HG02588 (cell line): ENCODE results near the gene CAPN8.

Experiments
- ATAC-seq: cut with Tn5 transposase; IDR thresholded peaks from one replicate; pipeline ENCODE4 v1.9.1; 2021; ENCODE audit warnings: mild to moderate bottlenecking, moderate library complexity; ENCODE audit not compliant: unreplicated experiment

Gene CAPN8

DNA sequence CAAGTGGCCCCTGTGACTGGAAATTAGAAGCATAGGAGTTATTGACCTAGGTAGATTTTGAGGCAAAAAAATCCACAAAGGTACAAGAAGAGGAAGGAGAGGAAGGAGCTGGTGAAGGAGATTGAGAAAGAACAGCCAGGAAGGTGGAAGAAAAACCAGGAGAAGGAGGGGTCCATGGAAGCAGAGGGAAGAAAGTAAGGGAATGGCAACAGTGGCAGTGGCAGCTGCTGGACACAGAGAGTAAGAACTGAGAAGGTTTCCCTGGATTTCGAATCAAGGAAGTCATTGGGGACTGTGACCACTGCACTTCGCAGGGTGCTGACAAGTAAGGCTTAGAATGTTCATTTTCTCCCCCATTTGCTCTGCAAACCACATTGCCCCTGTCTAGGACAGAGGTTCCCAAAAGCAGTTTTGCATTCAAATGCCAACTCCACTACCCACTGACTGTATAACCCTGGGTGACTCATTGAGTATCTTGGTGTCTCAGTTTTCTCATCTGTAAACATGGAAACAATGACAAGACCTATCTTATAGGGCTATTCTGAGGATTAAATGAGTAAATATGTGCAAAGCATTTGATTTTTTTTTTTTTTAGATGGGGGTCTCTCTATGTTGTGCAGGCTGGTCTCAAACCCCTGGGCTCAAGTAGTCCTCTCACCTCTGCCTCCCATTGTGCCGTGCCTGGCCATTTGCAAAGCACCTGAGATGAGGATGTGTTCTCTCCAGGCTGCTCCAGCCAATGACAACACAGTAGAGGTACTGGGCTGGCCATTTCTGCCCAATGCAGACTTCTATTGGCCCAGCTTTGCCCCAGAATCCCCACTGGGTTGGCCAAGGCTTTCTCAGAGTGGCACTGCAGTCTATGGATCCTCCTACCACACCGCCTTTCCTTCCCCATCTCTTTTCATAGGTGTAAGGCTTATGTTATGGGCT is 37.5 kb upstream of the CAPN8 start:
- no peak for ATAC-seq

DNA sequence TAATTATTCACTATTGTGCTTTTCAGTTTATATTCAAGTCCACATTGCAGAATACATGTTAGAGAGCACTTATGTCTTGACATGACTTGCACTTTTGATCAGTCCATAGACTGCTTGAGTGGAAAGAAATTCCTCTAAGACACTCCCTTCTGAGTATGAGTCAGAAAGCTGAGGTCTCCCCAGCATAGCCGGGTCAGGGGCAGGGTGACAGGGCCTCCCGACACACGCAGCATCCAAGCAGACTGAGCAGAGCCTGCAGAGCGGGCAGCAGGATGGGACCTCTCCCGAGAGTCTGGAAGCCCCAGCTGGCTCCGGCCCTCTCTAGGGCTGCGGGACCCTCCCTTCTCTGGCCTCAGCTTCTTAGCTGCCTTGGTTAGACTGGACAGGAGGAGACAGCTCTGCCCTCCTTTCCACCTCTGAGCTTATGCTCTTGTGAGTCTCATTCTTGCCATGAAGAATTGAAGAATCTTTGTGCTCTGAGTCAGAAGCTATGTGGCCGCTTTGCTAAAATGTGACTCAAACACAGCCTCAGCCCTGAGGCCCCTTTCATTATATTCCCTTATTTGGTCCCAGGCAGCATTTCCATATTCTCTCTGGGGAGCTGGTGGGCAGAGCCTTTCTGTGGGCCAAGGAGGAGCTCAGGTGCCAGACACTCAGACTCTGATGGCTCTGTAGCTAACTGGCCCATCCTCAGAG is 35.6 kb upstream of the CAPN8 start:
- ATAC-seq, result no peak

DNA sequence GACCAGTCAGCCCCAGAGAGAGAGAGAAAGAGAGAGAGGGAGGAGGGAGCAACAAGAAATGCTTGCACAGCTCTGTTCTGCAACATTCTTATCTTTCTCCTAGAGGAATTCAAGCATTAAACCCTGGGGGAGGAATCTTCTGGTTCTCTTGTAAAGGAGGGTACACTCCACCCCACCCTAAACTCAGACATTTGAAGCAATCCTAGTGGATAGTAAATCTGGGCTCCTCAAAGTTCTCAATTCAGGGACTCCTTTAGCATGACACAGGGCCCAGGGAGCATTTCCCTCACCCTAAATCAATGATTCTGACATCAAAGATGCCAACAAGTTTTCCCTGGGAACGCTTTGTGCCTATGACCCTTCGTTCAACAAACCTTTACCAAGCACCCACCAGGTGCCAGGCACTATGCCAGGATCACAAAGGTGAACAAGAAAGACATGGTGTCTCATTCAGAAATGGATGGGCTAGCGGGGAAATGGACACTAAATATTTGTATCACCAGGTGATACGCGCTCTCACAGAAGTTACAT is 35.0 kb upstream of the CAPN8 start:
- ATAC-seq, result no peak

DNA sequence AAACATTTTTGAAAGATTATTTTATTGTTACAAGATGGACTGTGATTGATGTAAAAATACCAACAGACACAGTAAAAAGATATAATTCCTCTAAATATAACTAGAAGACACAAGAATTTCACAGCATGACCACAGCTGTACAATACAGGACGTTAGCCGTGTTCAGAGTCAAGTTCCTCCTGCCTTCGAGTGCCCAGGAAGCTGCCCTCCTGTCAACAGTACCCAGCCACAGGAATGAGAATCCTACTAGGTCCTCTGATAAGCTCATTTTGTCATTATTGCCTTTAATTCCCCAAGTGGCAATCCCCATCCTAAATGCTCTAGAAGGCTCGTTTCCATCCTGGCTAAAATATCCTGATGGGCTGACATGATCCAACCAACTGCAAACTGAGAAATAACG is 30.4 kb upstream of the CAPN8 start:
- no peak for ATAC-seq

DNA sequence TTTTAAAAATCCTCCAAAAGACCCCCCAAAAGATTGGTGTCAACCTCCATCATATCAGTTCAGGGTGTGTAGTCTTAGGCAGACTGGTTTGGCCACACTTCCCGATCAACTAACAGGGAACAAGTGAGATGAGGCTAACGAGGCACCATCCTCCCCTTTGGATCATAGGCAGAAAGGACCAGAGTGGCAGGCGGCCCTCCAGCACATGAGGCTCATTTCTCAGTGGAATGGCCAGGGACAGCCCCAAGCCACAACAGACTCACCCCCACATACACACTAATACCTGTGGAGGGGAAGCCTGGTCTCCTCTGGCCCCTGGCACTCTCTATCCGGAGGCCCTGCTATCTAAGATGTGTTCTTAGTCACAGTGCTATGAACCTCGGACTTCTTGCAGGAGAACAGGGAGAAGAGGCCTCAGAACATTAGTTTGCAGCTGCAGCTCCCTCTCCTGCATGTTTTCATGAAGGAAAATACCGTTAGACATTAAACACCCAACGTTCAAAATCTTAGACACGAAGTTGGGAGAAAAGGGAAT is 29.6 kb upstream of the CAPN8 start:
- no peak for ATAC-seq

DNA sequence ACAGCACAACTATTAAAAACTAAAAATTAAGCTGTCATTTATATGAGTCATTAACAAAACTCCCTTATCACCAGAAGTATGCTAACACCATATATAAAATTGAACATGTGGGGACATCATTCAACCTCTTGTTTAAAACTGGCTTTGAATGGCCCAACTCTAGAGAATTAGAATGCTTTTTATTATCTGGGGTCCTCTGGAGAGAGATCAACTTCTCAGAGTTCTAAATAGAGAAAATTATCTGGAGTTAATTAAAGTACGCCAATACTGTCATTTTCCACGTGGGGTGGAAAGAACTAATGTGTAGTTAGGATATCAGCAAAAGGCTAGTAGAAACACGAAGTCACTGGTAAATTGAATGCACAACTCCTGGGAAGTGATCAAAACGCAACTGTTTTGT is 25.6 kb upstream of the CAPN8 start:
- ATAC-seq, result no peak

DNA sequence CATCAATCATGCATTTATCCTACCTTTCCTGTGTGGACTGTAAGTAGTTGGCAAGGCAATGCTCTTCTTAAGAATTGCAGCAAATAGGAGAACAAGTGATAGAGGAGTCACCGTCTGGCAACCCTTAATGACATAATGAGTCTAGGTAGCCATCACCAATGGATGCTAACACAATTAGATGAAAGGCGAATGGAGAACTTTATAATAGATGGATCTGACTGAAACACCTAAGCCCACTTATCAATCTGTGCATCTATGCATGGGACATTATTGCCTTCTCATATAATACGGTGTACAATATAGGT is 18.9 kb upstream of the CAPN8 start:
- ATAC-seq, result no peak

DNA sequence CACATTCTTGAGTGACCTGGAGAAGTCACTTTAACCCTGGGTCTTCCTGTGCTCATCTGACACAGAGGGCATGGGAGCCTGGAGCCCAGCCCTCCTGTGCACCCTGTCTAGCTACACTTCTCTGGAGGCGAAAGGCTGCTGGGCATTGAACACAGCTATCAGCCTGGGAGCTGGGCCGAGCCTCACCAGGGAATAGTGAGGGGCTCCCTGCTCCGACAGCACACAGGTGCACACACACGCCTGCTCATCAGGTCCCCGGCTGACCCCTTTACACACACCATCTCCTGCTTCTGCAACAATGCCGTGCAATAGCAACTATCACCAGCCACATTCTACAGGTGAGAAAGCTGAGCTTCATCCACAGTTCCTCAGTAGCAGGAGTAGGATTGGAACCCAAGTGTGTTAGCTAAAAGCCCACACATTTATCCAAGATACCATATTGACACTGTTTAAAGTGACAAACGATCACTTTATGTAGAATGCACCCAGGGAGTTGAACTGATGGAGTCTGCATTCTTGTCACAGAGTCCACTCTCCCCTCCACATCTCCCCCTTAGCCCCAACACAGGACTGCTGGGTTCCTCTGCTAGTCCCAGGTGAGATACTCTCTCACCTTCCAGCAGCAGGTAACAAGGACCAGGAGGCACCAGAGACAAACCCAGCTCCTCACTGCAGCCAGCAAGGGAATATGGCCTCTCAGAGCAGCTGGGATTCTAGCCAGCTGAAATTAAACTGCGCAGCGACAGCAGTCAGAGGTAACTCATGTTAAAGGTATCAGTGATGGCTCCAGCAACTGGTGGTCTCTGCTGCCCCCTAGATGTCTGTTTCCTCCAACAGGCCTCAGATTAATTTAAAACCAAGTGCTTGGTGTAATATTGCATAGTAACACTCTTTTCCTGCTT is 18.3 kb upstream of the CAPN8 start:
- ATAC-seq, result no peak

DNA sequence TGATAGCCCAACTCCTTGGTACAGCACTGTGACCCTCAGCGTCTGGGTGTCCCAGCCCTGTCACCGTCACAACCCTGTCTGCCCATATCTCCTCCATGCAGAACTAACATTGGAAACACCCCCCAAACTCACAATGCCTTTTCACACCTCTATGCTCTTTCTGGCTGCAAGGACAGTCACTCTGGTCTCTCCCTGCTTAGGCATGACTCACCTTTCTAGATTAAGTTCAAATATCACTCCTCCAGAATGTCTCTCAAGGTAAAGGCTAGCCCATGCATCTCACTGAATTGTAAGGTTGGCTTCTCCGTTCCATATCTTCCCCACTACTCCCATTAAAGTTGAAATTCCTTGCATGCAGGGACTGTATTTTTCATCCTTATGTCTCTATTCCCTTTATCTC is 17.0 kb upstream of the CAPN8 start:
- no peak for ATAC-seq

DNA sequence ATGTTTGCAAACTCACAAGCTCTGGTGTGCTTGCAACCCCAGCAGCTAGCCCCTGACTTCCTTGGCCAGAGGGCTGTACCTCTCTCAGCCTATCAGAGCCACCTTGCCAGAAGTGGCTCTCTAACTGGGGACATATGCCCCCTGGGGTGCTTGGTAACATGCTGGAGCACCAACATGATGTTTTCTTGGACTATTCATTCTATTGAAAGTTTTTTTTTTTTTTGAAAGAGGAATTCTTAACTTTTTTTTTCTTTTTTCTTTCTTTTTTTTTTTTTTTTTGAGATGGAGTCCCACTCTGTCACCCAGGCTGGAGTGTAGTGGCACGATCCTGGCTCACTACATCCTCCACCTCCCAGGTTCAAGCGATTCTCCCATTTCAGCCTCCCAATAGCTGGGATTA is 14.7 kb upstream of the CAPN8 start:
- no peak for ATAC-seq

DNA sequence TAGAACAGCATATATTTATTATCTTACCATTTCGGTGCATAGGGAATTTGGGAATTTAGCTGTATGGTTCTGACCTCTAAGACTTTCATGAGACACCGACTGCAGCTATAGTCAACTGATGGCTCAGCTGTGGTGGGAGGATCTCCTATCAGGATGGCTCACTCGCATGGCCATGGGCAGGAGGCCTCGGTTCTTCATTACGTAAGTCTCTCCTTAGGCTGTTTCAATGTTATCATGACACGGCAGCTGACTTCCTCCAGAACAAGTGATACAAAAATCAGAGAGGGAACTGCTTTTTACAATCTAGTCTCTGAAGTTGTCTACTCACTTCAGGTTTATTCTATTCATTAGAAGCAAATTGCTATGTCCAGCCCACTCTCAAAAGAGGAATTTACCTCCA is 13.3 kb upstream of the CAPN8 start:
- ATAC-seq, result no peak

DNA sequence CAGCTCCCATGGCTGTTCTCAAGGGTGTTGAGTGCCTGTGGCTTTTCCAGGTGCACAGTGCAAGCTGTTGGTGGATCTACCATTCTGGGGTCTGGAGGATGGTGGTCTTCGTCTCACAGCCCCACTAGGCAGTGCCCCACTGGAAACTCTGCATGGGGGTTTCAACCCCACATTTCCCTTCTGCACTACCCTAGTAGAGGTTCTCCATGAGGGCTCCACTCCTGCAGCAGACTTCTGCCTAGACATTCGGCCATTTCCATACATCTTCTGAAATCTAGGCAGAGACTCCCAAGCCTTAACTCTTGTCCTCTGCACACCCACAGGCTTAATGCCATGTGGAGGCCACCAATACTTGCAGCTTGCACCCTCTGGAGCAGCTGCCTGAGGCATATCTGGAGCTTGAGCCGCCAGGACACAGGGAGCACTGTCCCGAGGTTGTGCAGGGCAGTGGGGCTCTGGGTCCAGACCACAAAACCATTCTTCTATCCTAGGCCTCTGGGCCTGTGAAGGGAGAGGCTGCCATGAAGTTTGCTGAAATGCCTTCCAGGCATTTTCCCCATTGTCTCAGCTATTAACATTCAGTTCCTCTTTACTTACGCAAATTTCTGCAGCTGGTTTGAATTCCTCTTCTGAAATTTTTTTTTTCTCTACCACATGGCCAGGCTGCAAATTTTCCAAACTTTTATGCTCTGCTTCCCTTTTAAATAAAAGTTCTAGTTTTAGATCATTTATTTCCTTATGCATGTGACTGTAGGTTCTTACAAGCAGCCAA is 8.8 kb upstream of the CAPN8 start:
- no peak for ATAC-seq

DNA sequence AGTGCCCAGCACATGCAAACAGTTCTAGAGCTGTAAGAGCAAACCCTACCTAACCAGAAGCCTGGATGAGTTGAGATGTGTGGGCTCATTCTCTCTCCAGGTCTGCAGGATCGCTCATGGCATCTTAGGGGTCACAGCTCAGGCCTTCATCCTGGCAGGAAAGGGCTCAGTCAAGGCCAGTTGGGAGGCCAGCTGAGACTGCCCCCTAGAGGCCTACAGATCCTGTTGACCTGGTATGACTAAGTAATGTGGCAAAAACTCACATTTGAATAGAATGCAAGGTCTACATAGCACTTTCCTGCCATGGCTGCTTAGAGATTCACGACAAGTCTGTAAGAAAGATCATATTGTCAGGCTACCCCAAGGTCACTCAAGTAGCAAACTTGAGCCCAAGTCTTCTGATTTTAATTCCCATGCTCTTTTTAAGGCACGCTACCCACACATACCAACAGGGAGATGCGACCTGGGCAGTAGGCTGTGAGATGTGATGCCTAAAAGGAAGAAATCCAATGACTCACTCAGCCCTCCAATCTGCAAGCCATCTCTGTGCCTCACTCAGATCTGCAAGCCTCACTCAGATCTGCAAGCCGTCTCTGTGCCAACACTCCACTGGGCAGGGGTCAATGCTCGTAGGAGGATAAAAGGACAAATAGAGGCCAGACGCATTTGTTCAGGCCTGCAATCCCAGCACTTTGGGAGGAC is 5.1 kb upstream of the CAPN8 start:
- ATAC-seq, result no peak

DNA sequence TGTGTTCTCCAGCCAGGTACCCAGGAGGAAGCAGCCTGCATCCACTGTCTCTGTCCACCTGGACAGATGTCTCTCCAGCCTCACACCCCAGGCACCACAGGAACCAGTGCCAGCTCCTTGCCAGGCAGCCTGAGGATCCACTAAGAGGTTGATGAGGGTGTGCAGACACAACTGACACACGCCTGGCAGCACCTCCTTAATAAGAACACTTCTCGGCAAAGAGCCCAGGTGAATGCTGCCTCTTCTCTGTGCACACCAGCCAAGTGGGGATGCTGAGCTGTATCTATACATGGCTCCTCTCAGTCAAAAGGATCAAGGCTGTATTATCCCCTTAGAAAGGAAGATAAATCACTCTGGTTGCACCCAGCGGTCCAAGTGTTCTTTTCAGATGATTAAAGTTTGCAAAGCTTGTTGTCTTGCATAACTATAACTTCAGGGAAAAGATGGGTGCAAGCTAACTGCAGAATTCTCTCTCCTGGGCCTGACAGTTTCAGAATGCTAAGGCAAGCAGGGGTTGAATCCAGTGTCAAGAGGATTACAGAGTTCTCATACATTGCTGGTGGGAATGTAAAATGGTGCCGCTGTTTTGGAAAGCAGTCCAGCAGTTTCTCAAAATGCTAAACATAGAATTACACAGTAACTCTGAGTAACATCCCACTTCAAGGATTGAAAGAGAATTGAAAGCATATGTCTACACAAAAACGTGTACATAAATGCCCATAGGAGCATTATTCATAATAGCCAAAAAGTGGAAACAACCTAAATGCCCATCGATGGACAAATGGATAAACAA is 3.7 kb upstream of the CAPN8 start:
- ATAC-seq, result no peak

DNA sequence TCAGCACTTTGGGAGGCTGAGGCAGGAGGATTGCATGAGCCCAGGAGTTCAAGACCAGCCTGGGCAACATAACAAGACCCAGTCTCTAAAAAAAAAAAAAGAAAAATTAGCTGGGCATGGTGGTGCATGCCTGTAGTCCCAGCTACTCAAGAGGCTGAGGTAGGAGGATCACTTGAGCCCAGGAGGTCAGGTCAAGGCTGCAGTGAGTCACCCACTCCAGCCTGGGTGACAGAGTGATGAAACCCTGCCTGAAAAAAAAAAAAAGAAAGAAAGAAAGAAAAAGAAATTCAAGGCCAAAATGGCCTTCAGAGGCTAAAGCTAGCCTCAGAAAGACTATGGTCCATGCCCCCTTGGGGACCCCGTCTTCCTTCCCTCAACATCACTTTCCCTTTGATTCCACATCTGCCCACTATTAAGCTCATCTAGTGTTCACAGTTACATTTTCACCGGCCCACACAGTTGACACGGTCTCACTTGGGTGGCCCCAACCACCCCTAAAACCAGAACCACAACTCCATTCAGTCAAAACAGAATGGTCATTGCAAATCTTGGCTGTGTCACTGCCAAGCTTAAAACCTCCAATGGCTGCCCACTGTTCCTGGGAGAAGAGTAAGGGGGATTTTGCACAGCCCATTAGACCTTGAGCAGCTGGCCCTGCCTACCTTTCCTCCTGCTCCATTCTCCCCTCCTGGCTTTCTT is 2.1 kb upstream of the CAPN8 start:
- no peak for ATAC-seq

DNA sequence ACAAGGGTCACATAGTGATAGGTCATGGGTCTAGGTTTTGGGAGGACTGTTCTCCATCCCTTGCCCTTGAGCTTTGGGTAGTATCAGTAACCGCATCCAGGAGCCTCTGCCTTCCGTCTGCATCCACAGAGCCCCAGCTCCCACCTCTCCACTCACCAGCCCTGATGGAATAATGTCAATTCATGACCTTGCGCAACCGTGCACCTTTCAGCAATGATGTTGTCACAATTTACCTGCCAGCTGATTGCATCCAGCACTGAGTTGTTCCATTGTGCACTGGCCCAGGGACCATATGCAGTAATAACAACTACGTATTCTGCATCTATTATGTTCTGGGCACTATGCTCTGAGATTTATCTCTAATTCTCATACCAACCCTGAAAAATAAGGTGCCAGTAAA is 1.4 kb downstream of the CAPN8 start:
- no peak for ATAC-seq

DNA sequence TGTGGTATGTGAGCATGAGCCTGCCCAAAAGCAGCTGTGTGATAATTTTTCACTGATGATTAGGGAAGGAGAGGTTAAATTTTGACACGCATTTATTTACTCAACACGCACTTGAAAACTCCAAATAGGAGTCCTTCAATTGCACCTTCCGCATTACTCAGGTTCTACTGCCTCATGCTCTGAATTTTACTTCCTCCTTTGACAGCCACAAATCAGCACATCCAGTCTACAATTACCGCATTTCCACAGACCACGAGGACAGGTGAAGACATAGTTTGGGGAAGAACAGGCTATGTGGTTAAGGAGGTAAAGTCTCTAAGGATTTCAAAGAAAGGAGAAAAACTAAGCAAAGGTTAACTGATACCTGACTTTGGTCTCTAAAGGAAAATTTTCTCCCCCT is 2.6 kb downstream of the CAPN8 start:
- ATAC-seq, result no peak

DNA sequence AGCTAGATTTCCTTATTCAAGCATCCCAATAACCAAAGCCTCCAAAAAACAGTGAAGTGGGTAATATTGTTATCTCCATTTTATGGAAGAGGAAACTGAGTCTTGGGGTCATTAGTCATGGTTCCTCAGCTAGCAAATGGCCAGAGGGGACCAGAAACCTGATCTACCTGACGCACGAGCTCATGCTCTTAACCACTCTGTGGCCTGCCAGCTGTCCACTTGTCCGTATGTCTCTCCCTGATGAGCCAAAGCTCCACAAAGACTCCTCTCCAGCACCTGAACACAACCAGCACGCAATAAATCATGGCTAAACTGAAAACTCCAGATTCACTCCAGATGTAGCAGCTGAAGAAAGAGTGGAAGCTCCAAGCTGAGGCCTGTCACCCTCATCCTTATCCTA is 5.8 kb downstream of the CAPN8 start:
- no peak for ATAC-seq
